HG03565 (cell line): ENCODE measurements around the gene SSH2.
"Not testable (repeated sequence)": the region's sequence is repeated elsewhere in the genome, so short reads cannot be mapped to it uniquely, and the experiment has no call there.

ENCODE experiments used
- ATAC-seq: cut with Tn5 transposase; IDR thresholded peaks from one replicate; pipeline ENCODE4 v1.9.1; 2021; ENCODE audit warnings: mild to moderate bottlenecking, moderate library complexity; ENCODE audit not compliant: unreplicated experiment

The SSH2 gene

GRCh38 chr17:29746669-29747068, 183.4 kb downstream of the SSH2 start:
- ATAC-seq = no peak

GRCh38 chr17:29744121-29744520, 185.9 kb downstream of the SSH2 start:
- ATAC-seq = no peak

- ATAC-seq = no peak
Measured at GRCh38 chr17:29742210-29742513, 187.9 kb downstream of the SSH2 start.

- no peak for ATAC-seq
Measured at GRCh38 chr17:29740017-29740416, 190.0 kb downstream of the SSH2 start.

- ATAC-seq = no peak
Measured at GRCh38 chr17:29734640-29735039, 195.4 kb downstream of the SSH2 start.

GRCh38 chr17:29733166-29733565, 196.9 kb downstream of the SSH2 start:
- no peak for ATAC-seq

- ATAC-seq = no peak
Measured at GRCh38 chr17:29732613-29733012, 197.4 kb downstream of the SSH2 start.

- ATAC-seq = no peak
Measured at GRCh38 chr17:29732209-29732608, 197.8 kb downstream of the SSH2 start.

GRCh38 chr17:29731589-29731929, 198.5 kb downstream of the SSH2 start:
- no peak for ATAC-seq

GRCh38 chr17:29728490-29728889, 201.5 kb downstream of the SSH2 start:
- no peak for ATAC-seq

GRCh38 chr17:29726715-29727252, 203.2 kb downstream of the SSH2 start:
- ATAC-seq = no peak

- ATAC-seq = not testable (repeated sequence)
Measured at GRCh38 chr17:29725408-29725807, 204.6 kb downstream of the SSH2 start.

- peak; percentile 9 for ATAC-seq
Measured at GRCh38 chr17:29723278-29724047, 206.6 kb downstream of the SSH2 start.

- peak; percentile 59 for ATAC-seq
Measured at GRCh38 chr17:29722411-29723198, 207.4 kb downstream of the SSH2 start.

GRCh38 chr17:29720551-29720950, 209.5 kb downstream of the SSH2 start:
- ATAC-seq = no peak

- no peak for ATAC-seq
Measured at GRCh38 chr17:29719469-29719868, 210.6 kb downstream of the SSH2 start.

- ATAC-seq = no peak
Measured at GRCh38 chr17:29718446-29719039, 211.5 kb downstream of the SSH2 start.

GRCh38 chr17:29717817-29718216, 212.2 kb downstream of the SSH2 start:
- ATAC-seq = no peak

- ATAC-seq = no peak
Measured at GRCh38 chr17:29716566-29716965, 213.5 kb downstream of the SSH2 start.

GRCh38 chr17:29715680-29716079, 214.3 kb downstream of the SSH2 start:
- no peak for ATAC-seq

- ATAC-seq = no peak
Measured at GRCh38 chr17:29714146-29714545, 215.9 kb downstream of the SSH2 start.

GRCh38 chr17:29713626-29714025, 216.4 kb downstream of the SSH2 start:
- ATAC-seq = no peak
